ENCODE data around the gene IGSF5.

IGSF5 gene

GRCh38 chr21:39812983-39813382 is 68.0 kb downstream of the IGSF5 start:
- in situ Hi-C loops (cut with HindIII; ENCODE audit: low sequenced_read_pairs) = no loop called here

GRCh38 chr21:39818557-39818956 is 73.6 kb downstream of the IGSF5 start:
- in situ Hi-C loops (cut with HindIII; ENCODE audit: low sequenced_read_pairs) = no loop called here

DNA sequence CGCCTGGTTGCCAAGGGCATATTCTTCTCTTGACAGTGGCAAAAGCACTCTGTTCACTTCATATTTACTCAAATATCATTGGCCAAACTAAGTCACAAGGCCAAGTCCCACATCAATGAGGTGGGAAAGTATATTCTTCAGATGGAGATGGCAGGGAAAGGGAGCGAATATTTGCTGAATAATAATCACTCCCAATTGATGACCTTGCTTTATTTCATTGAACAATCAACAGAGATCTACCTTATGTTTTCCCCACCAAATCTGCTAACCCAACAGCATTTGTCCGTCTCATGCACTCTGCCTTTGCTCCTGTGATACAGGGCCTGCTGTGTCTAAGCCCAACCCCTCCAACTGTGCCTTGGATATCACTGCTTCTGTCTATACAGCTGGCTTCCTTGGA is 77.1 kb downstream of the IGSF5 start:
- in situ Hi-C loops (cut with HindIII; ENCODE audit: low sequenced_read_pairs) = no loop called here

DNA sequence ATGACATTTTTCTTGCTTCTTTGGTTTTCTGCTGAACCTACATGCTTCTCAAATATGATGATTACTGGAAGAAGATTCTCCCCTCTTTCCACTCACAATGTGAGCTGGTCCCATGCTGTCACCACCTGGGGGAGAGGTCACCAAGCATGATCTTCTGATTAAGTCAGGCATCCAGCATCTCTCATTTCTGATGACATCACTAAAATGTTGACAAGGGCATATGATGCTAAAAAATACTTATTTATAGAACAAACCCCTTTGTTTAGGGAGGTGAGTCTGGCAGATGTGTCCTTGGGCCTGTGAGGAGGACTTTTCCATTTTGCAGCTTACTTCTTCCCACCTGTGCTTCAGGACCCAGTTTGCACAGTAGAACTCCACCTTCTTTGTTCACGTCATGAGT is 80.3 kb downstream of the IGSF5 start:
- in situ Hi-C loops (cut with HindIII; ENCODE audit: low sequenced_read_pairs) = no loop called here

DNA sequence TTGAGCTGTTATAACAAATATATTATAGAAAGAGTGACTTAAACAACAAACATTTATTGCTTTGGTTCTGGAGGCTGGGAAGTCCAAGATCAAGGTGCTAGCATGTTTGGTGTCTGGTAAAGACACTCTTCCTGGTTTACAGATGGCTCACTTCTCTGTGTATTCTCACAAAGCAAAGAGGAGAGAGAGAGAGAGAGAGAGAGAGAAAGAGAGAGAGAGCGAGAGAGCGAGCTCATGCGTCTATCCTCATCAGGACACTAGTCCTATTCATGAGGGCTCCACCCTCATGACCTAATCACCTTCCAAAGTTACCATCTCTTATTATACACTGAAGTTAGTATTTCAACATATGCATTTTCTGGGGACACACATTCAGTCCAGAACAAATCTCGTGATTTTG is 89.6 kb downstream of the IGSF5 start:
- in situ Hi-C loops (cut with HindIII; ENCODE audit: low sequenced_read_pairs) = no loop called here

DNA sequence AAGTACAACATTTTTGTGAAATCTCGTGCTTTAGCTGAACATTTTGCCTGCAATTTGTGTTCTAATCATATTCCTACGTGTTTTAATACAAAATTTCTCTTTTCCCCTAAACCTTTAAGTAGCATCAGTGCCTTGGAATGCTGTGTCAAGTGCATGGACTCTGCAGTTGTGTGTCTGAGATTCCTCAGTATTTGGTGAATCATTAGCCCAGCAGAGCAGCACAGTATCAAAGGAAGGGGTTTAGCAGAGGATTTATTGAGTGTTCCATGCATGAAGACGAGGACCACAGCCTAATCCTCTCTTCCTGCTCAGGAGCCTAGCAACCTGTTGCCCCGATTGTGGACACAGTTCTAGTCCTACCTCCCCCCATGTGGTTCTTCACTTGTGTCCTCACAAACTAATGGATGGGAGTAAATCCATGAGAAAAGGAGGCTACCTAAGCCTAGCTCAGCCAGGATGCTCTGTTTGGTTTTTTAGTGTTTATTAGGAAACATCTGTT is 92.9 kb downstream of the IGSF5 start:
- in situ Hi-C loops (cut with HindIII; ENCODE audit: low sequenced_read_pairs) = no loop called here

GRCh38 chr21:39840373-39841097 is 95.6 kb downstream of the IGSF5 start:
- in situ Hi-C loops (cut with HindIII; ENCODE audit: low sequenced_read_pairs) = no loop called here

DNA sequence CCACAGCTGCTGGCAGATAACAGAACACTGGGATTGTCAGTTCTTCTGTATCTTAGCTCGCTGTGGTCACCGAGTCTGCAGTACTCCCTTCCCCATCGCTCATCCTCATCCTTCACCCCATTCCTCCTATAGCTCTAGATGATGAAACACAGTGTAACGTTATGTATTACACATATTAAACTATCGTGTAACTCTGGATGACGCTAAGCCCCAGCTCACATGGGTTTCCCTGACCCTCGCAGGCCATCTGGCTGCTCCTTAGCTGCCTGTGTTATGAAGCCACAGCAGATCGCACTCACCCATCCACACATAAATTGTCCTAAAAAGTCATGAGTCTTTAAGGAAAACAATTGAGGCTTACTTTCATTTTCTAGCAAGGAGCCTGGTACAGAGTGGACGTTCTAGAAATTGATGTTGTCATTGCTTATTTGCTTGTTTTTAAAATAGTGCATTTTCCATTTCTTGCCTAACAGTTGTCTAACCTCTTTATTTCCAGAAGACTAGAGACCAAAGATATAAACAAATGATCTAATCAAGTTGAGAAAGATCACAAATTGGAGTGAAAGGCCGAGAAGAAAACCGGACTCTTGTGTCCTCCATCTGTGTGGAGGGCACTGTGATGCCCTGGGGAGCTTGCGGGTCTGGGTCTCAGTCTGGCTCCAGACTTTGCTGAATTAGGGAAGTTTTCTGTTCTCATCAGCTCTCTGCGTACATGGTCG is 97.9 kb downstream of the IGSF5 start:
- in situ Hi-C loops (cut with HindIII; ENCODE audit: low sequenced_read_pairs) = no loop called here

- in situ Hi-C loops (cut with HindIII; ENCODE audit: low sequenced_read_pairs) = no loop called here
Measured at GRCh38 chr21:39843483-39843882, 98.5 kb downstream of the IGSF5 start.

DNA sequence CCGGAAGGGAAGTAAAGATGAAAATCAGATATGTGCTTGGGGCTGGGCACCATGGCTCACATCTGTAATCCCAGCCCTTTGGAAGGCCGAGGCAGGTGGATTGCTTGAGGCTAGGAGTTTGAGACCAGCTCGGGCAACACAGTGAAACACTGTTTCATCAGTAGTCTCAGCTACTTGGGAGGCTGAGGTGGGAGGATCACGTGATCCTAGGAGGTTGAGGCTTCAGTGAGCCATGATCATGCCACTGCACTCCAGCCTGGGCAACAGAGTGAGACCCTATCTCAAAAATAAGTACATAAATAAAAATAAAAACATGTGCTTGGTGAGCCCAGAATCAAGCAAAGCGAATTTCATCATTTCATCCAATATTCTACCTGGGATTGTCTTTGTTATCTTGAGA is 98.9 kb downstream of the IGSF5 start:
- in situ Hi-C loops (cut with HindIII; ENCODE audit: low sequenced_read_pairs) = no loop called here

GRCh38 chr21:39845571-39846130 is 100.7 kb downstream of the IGSF5 start:
- in situ Hi-C loops (cut with HindIII; ENCODE audit: low sequenced_read_pairs) = no loop called here

- in situ Hi-C loops (cut with HindIII; ENCODE audit: low sequenced_read_pairs) = no loop called here
Measured at GRCh38 chr21:39847877-39848276, 102.9 kb downstream of the IGSF5 start.

GRCh38 chr21:39849014-39849655 is 104.2 kb downstream of the IGSF5 start:
- in situ Hi-C loops (cut with HindIII; ENCODE audit: low sequenced_read_pairs) = no loop called here

DNA sequence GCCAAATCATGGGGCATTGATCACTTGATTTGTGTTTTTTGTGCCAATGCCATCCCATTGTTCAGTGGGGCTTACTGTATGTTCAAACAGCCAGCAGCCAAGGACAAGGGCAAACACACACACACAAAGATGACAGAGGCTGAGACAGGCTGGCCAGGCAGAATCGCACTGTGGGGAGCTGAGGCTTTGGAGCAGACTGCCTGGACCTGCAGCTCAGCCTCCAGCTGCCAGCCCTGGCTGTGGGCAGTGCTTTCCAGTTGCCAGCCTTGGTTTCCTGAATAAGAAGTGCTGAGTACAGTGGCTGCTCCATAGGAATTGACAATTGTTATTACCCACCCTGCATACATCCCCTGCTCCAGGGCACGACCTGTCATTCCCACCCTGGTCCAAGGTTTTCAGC is 105.3 kb downstream of the IGSF5 start:
- in situ Hi-C loops (cut with HindIII; ENCODE audit: low sequenced_read_pairs) = no loop called here

GRCh38 chr21:39851002-39851618 is 106.1 kb downstream of the IGSF5 start:
- in situ Hi-C loops (cut with HindIII; ENCODE audit: low sequenced_read_pairs) = no loop called here

Data from endothelial cell of hepatic sinusoid (primary cell).